Measurements from ENCODE around the gene CATSPER2. TPM values are rescaled to one million over a fixed set of nuclear protein-coding genes. Genes with fewer than 3 reads are reported as not detected.
"Not testable (repeated sequence)": the region's sequence is repeated elsewhere in the genome, so short reads cannot be mapped to it uniquely, and the experiment has no call there.

CATSPER2 gene
- total RNA-seq, 1 experiment from 2014 or later: 3.6 TPM

- H3K79me2 ChIP-seq (ENCODE audit: insufficient read depth, low read length); H3K36me3 ChIP-seq (ENCODE audit: control insufficient read depth in 1 of 2, insufficient read depth in 2 of 2, low read length in 2 of 2); H2AFZ ChIP-seq (ENCODE audit: low read depth, low read length, poor library complexity, severe bottlenecking); H3K9me3 ChIP-seq (ENCODE audit: control insufficient read depth in 1 of 2, insufficient read depth in 1 of 2, low read depth in 1 of 2, low read length in 2 of 2); RAD21 ChIA-PET (ENCODE audit: low non-redundant PET in 1 of 2, low total read pairs in 2 of 2, uncharacterized antibody in 2 of 2, unreplicated experiment in 2 of 2); intact Hi-C loops (cut with micrococcal nuclease); H3K27ac ChIP-seq (ENCODE audit: low read depth, low read length); H3K9ac ChIP-seq (ENCODE audit: low read length); BruUV-seq (replicated peaks); H3K4me2 ChIP-seq (ENCODE audit: low read length); H4K20me1 ChIP-seq (ENCODE audit: insufficient read depth); H3K27me3 ChIP-seq (ENCODE audit: insufficient read depth, low read length); H3K4me3 ChIP-seq (replicated peaks in 1 of 2; ENCODE audit: low read depth in 1 of 2, low read length in 2 of 2); CTCF ChIA-PET; DNase-seq (ENCODE audit: low read depth, low spot score); H3K9me2 ChIP-seq (ENCODE audit: insufficient read depth); H3K4me1 ChIP-seq (ENCODE audit: control insufficient read depth in 1 of 2, insufficient read depth in 2 of 2, low read length in 2 of 2): not testable (repeated sequence)
- POLR2A ChIA-PET: interaction anchor here (0.7 kb wide), 1 partner anchor 1234 kb away, joined by 4 read pairs; no protein-coding TSS in a partner anchor
- ATAC-seq: peak; percentile 49; the same call in 1 of the 2 replicates
These were observed 46.4 kb downstream of the CATSPER2 start for GRCh38 chr15:43602233-43602632.

GRCh38 chr15:43600200-43600599 is 48.4 kb downstream of the CATSPER2 start:
- H2AFZ ChIP-seq (ENCODE audit: low read depth, low read length, poor library complexity, severe bottlenecking); H3K4me2 ChIP-seq (ENCODE audit: low read length); H3K27ac ChIP-seq (ENCODE audit: low read depth, low read length); CTCF ChIA-PET; H3K4me3 ChIP-seq (replicated peaks in 1 of 2; ENCODE audit: low read depth in 1 of 2, low read length in 2 of 2); H3K9me3 ChIP-seq (ENCODE audit: control insufficient read depth in 1 of 2, insufficient read depth in 1 of 2, low read depth in 1 of 2, low read length in 2 of 2); H3K4me1 ChIP-seq (ENCODE audit: control insufficient read depth in 1 of 2, insufficient read depth in 2 of 2, low read length in 2 of 2); H3K36me3 ChIP-seq (ENCODE audit: control insufficient read depth in 1 of 2, insufficient read depth in 2 of 2, low read length in 2 of 2); BruUV-seq (replicated peaks); H4K20me1 ChIP-seq (ENCODE audit: insufficient read depth); POLR2A ChIA-PET; H3K9ac ChIP-seq (ENCODE audit: low read length); ATAC-seq; DNase-seq (ENCODE audit: low read depth, low spot score); intact Hi-C loops (cut with micrococcal nuclease); H3K27me3 ChIP-seq (ENCODE audit: insufficient read depth, low read length); H3K79me2 ChIP-seq (ENCODE audit: insufficient read depth, low read length); H3K9me2 ChIP-seq (ENCODE audit: insufficient read depth); RAD21 ChIA-PET (ENCODE audit: low non-redundant PET in 1 of 2, low total read pairs in 2 of 2, uncharacterized antibody in 2 of 2, unreplicated experiment in 2 of 2): not testable (repeated sequence)

GRCh38 chr15:43599131-43599530 is 49.5 kb downstream of the CATSPER2 start:
- H3K9ac ChIP-seq (ENCODE audit: low read length); H3K27ac ChIP-seq (ENCODE audit: low read depth, low read length); H3K4me1 ChIP-seq (ENCODE audit: control insufficient read depth in 1 of 2, insufficient read depth in 2 of 2, low read length in 2 of 2); CTCF ChIA-PET; H3K9me2 ChIP-seq (ENCODE audit: insufficient read depth); intact Hi-C loops (cut with micrococcal nuclease); H3K4me3 ChIP-seq (replicated peaks in 1 of 2; ENCODE audit: low read depth in 1 of 2, low read length in 2 of 2); H3K27me3 ChIP-seq (ENCODE audit: insufficient read depth, low read length); H3K9me3 ChIP-seq (ENCODE audit: control insufficient read depth in 1 of 2, insufficient read depth in 1 of 2, low read depth in 1 of 2, low read length in 2 of 2); H4K20me1 ChIP-seq (ENCODE audit: insufficient read depth); H3K79me2 ChIP-seq (ENCODE audit: insufficient read depth, low read length); H3K36me3 ChIP-seq (ENCODE audit: control insufficient read depth in 1 of 2, insufficient read depth in 2 of 2, low read length in 2 of 2); RAD21 ChIA-PET (ENCODE audit: low non-redundant PET in 1 of 2, low total read pairs in 2 of 2, uncharacterized antibody in 2 of 2, unreplicated experiment in 2 of 2); H2AFZ ChIP-seq (ENCODE audit: low read depth, low read length, poor library complexity, severe bottlenecking); BruUV-seq (replicated peaks); ATAC-seq; POLR2A ChIA-PET; DNase-seq (ENCODE audit: low read depth, low spot score); H3K4me2 ChIP-seq (ENCODE audit: low read length): not testable (repeated sequence)

- H3K27ac ChIP-seq (ENCODE audit: low read depth, low read length); H3K79me2 ChIP-seq (ENCODE audit: insufficient read depth, low read length); H3K9ac ChIP-seq (ENCODE audit: low read length); RAD21 ChIA-PET (ENCODE audit: low non-redundant PET in 1 of 2, low total read pairs in 2 of 2, uncharacterized antibody in 2 of 2, unreplicated experiment in 2 of 2); H4K20me1 ChIP-seq (ENCODE audit: insufficient read depth); POLR2A ChIA-PET; H3K9me2 ChIP-seq (ENCODE audit: insufficient read depth); H3K4me1 ChIP-seq (ENCODE audit: control insufficient read depth in 1 of 2, insufficient read depth in 2 of 2, low read length in 2 of 2); intact Hi-C loops (cut with micrococcal nuclease); DNase-seq (ENCODE audit: low read depth, low spot score); H3K4me3 ChIP-seq (replicated peaks in 1 of 2; ENCODE audit: low read depth in 1 of 2, low read length in 2 of 2); H3K36me3 ChIP-seq (ENCODE audit: control insufficient read depth in 1 of 2, insufficient read depth in 2 of 2, low read length in 2 of 2); H3K4me2 ChIP-seq (ENCODE audit: low read length); H3K27me3 ChIP-seq (ENCODE audit: insufficient read depth, low read length); H2AFZ ChIP-seq (ENCODE audit: low read depth, low read length, poor library complexity, severe bottlenecking); H3K9me3 ChIP-seq (ENCODE audit: control insufficient read depth in 1 of 2, insufficient read depth in 1 of 2, low read depth in 1 of 2, low read length in 2 of 2); CTCF ChIA-PET: not testable (repeated sequence)
- TSS peak; percentile 99 for BruUV-seq (replicated peaks)
- ATAC-seq: peak; percentile 88
These were observed 55.1 kb downstream of the CATSPER2 start, which contains the start of gene CKMT1B for GRCh38 chr15:43593328-43594190. TSS of gene CKMT1B (plus strand) at chr15:43594027. CDS start at chr15:43594219, 192 bp downstream.
